ENCODE results near the gene MAP2K5.

Gene MAP2K5

GRCh38 chr15:67836477-67836876, 294.0 kb downstream of the MAP2K5 start:
- no peak for FAIRE-seq
- TF ChIP-seq CTCF (IDR thresholded peaks at IDR 0.05; ENCODE audit: insufficient read depth, missing control alignments) = peak; percentile 83
- no peak for DNase-seq (ENCODE audit: insufficient read length, low spot score)

GRCh38 chr15:67836955-67837354, 294.5 kb downstream of the MAP2K5 start:
- FAIRE-seq (no peak), DNase-seq (ENCODE audit: insufficient read length, low spot score) (no peak)
- TF ChIP-seq CTCF (IDR thresholded peaks at IDR 0.05; ENCODE audit: insufficient read depth, missing control alignments) = no peak

GRCh38 chr15:67838789-67839332, 296.4 kb downstream of the MAP2K5 start:
- DNase-seq (ENCODE audit: insufficient read length, low spot score) (no peak), FAIRE-seq (no peak)
- no peak for TF ChIP-seq CTCF (IDR thresholded peaks at IDR 0.05; ENCODE audit: insufficient read depth, missing control alignments)

- TF ChIP-seq CTCF (IDR thresholded peaks at IDR 0.05; ENCODE audit: insufficient read depth, missing control alignments) = no peak
- DNase-seq (ENCODE audit: insufficient read length, low spot score) (no peak), FAIRE-seq (no peak)
These were observed 297.0 kb downstream of the MAP2K5 start for GRCh38 chr15:67839499-67839928.

- no peak for TF ChIP-seq CTCF (IDR thresholded peaks at IDR 0.05; ENCODE audit: insufficient read depth, missing control alignments)
- no peak for FAIRE-seq
- peak; percentile 83 for DNase-seq (ENCODE audit: insufficient read length, low spot score)
These were observed 297.6 kb downstream of the MAP2K5 start, which contains the start of gene RNU6-1 for GRCh38 chr15:67839929-67840748. Gene RNU6-1 (minus strand): TSS chr15:67840045.

- TF ChIP-seq CTCF (IDR thresholded peaks at IDR 0.05; ENCODE audit: insufficient read depth, missing control alignments) = no peak
- DNase-seq (ENCODE audit: insufficient read length, low spot score) = no peak
- FAIRE-seq = no peak
These were observed 298.4 kb downstream of the MAP2K5 start for GRCh38 chr15:67840749-67841512.
